ENCODE measurements around the gene CHRM5.

The CHRM5 gene

DNA sequence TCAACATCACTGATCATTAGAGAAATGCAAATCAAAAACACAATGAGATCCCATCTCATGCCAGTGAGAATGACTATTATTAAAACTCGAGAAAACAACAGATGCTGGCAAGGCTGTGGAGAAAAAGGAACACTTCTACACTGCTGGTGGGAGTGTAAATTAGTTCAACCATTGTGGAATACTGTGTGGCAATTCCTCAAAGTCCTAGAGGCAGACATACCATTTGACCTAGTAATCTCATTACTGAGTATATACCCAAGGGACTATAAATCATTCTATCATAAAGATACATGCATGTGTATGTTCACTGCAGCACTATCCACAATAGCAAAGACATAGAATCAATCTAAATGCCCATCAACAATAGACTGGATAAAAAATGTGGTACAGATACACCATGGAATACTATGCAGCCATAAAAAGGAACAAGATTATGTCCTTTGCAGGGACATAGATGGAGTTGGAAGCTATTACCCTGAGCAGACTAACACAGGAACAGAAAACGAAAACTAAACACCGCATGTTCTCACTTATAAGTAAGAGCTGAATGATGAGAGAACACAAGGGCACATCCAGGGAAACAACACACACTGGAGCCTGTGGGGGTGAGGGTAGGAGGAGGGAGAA is 85.9 kb downstream of the CHRM5 start:
- no peaks in the 10 kb centered on the region for H3K36me3 ChIP-seq (ENCODE audit: control insufficient read depth in 2 of 2, insufficient read depth in 2 of 2, low read length in 2 of 2)
- no peak overlapping the region for H3K27ac ChIP-seq (ENCODE audit: low read depth in 2 of 2, low read length in 2 of 2)
- no peaks in the 10 kb centered on the region for H3K9me3 ChIP-seq (ENCODE audit: control insufficient read depth in 2 of 2, low read length in 2 of 2)
- peaks cover 0 to 3% of the 10 kb centered on the region in 2 donors for H3K4me1 ChIP-seq (ENCODE audit: control insufficient read depth in 2 of 2, insufficient read depth in 2 of 2, low read length in 2 of 2)
- H3K27me3 ChIP-seq (ENCODE audit: control insufficient read depth in 2 of 2, insufficient read depth in 2 of 2, low read length in 2 of 2) = no peaks in the 10 kb centered on the region
- H3K4me3 ChIP-seq (ENCODE audit: low read length in 2 of 2) = no peak overlapping the region
- no peak overlapping the region for H3K9ac ChIP-seq (ENCODE audit: low read depth in 1 of 2, low read length in 2 of 2)

DNA sequence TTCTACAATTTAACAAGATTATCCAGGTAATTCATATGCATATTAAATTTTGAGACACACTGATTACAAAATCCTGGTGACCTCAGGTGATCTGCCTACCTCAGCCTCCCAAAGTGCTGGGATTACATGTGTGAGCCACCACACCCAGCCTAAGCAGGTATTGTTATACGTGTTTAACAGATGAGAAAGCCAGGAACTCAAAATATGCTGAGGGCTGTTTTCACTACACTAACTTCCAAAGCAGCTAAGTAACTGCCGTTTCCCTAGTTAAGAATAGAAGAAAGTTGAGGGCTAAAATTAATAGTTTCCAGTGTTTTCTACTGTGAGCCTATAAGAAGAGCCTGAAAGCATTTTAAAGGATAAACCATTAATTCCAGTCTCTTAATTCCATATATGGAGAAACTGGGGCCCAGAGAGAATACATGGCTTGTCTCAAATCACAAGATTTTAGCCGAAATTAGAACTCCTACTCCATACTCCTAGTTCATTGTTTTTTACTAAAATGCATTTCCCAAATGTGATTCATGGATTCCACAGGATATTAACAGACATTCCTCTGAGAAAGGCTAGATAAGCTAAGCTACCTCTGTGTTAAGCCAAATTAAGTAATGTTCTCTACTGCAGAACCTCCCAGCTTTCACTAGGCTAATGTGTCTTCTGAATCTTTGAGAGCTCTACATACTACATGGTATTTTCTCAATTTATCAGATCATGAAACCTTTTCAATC is 87.7 kb downstream of the CHRM5 start:
- H3K4me3 ChIP-seq (ENCODE audit: low read length in 2 of 2) = no peak overlapping the region
- no peaks in the 10 kb centered on the region for H3K27me3 ChIP-seq (ENCODE audit: control insufficient read depth in 2 of 2, insufficient read depth in 2 of 2, low read length in 2 of 2)
- H3K4me1 ChIP-seq (ENCODE audit: control insufficient read depth in 2 of 2, insufficient read depth in 2 of 2, low read length in 2 of 2) = peaks cover 0 to 3% of the 10 kb centered on the region in 2 donors
- H3K9me3 ChIP-seq (ENCODE audit: control insufficient read depth in 2 of 2, low read length in 2 of 2) = no peaks in the 10 kb centered on the region
- no peaks in the 10 kb centered on the region for H3K36me3 ChIP-seq (ENCODE audit: control insufficient read depth in 2 of 2, insufficient read depth in 2 of 2, low read length in 2 of 2)
- H3K9ac ChIP-seq (ENCODE audit: low read depth in 1 of 2, low read length in 2 of 2) = no peak overlapping the region
- no peak overlapping the region for H3K27ac ChIP-seq (ENCODE audit: low read depth in 2 of 2, low read length in 2 of 2)

DNA sequence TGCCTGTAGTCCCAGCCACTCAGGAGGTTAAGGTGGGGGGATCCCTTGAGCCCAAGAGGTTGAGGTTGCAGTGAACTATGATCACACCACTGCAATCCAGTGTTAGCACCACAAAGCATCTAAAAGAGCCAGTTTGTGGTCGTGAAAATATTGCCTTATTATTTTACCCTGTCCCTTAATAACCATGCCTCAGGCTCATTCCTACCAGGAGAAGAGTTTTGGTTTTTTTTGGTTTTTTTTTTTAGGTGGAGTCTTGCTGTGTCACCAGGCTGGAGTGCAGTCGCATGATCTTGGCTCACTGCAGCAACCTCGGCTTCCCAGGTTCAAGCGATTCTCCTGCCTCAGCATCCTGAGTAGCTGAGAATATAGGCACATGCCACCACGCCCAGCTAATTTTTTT is 88.6 kb downstream of the CHRM5 start:
- peaks cover 2 to 3% of the 10 kb centered on the region in 2 donors for H3K4me1 ChIP-seq (ENCODE audit: control insufficient read depth in 2 of 2, insufficient read depth in 2 of 2, low read length in 2 of 2)
- no peaks in the 10 kb centered on the region for H3K36me3 ChIP-seq (ENCODE audit: control insufficient read depth in 2 of 2, insufficient read depth in 2 of 2, low read length in 2 of 2)
- H3K9ac ChIP-seq (ENCODE audit: low read depth in 1 of 2, low read length in 2 of 2) = no peak overlapping the region
- no peak overlapping the region for H3K4me3 ChIP-seq (ENCODE audit: low read length in 2 of 2)
- no peaks in the 10 kb centered on the region for H3K9me3 ChIP-seq (ENCODE audit: control insufficient read depth in 2 of 2, low read length in 2 of 2)
- H3K27me3 ChIP-seq (ENCODE audit: control insufficient read depth in 2 of 2, insufficient read depth in 2 of 2, low read length in 2 of 2) = no peaks in the 10 kb centered on the region
- H3K27ac ChIP-seq (ENCODE audit: low read depth in 2 of 2, low read length in 2 of 2) = no peak overlapping the region

DNA sequence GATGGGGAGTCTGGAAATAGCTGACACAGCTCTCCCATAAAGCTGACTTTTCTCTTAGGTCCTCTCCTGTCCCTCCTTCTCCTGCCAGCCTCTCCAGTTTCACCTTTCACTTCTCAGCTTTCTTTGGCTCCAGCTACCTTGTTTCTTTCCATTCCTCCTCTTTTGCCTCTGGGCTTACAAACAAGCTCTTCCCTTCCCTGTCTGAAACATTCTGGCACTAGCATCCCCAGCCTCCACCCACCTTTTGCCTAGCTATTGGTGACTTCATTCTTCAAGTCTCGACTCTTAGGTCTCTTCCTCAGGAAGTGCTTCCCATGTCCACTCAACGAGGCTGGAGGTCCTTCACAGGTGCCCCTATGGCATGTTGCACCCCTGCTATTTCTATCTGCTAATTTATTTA is 91.2 kb downstream of the CHRM5 start:
- no peaks in the 10 kb centered on the region for H3K27me3 ChIP-seq (ENCODE audit: control insufficient read depth in 2 of 2, insufficient read depth in 2 of 2, low read length in 2 of 2)
- H3K27ac ChIP-seq (ENCODE audit: low read depth in 2 of 2, low read length in 2 of 2) = no peak overlapping the region
- no peak overlapping the region for H3K9ac ChIP-seq (ENCODE audit: low read depth in 1 of 2, low read length in 2 of 2)
- no peaks in the 10 kb centered on the region for H3K36me3 ChIP-seq (ENCODE audit: control insufficient read depth in 2 of 2, insufficient read depth in 2 of 2, low read length in 2 of 2)
- H3K4me1 ChIP-seq (ENCODE audit: control insufficient read depth in 2 of 2, insufficient read depth in 2 of 2, low read length in 2 of 2) = peaks cover 2 to 3% of the 10 kb centered on the region in 2 donors
- H3K9me3 ChIP-seq (ENCODE audit: control insufficient read depth in 2 of 2, low read length in 2 of 2) = no peaks in the 10 kb centered on the region
- H3K4me3 ChIP-seq (ENCODE audit: low read length in 2 of 2) = no peak overlapping the region

DNA sequence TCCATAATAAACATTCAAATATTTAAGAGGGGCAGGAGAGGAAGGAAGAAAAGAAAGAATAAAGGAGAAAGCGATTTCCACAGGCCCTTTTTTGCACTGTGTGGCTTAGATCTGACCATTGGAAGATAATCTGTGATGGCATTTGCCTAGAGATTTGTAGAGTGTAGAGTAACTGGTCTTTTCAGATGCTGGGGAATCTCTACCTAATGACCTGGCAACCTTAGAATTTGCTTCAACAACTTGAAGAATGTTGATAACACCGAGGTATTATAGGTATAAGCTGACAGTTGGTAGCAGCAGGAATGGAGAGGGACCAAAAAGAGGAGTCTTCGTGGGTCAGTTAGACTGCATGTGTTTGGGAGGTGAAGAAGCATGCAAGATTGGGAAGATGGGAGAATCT is 91.6 kb downstream of the CHRM5 start:
- H3K27ac ChIP-seq (ENCODE audit: low read depth in 2 of 2, low read length in 2 of 2) = no peak overlapping the region
- no peaks in the 10 kb centered on the region for H3K9me3 ChIP-seq (ENCODE audit: control insufficient read depth in 2 of 2, low read length in 2 of 2)
- H3K4me1 ChIP-seq (ENCODE audit: control insufficient read depth in 2 of 2, insufficient read depth in 2 of 2, low read length in 2 of 2) = peaks cover 2 to 3% of the 10 kb centered on the region in 2 donors
- no peaks in the 10 kb centered on the region for H3K36me3 ChIP-seq (ENCODE audit: control insufficient read depth in 2 of 2, insufficient read depth in 2 of 2, low read length in 2 of 2)
- H3K9ac ChIP-seq (ENCODE audit: low read depth in 1 of 2, low read length in 2 of 2) = no peak overlapping the region
- H3K27me3 ChIP-seq (ENCODE audit: control insufficient read depth in 2 of 2, insufficient read depth in 2 of 2, low read length in 2 of 2) = no peaks in the 10 kb centered on the region
- no peak overlapping the region for H3K4me3 ChIP-seq (ENCODE audit: low read length in 2 of 2)

DNA sequence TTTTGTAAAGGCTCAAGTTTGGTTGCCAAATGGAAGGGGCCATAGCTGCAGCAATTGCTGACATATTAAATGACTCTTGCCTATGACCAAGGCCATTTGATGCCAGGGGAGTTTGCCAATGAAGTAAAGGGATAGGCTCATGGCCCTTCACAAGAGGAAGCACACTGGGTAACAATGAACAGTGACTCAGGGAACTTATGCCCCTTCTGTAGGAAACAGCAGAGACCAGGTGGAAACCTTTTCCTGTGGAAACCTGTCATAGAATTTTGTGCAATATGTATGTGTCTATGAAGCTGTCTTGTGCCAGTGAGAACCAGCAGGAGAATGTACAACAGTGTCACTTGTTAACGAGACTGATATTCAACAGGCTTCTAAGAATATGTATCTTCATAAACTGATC is 96.1 kb downstream of the CHRM5 start:
- Histone ChIP-seq H3K27me3 (ENCODE audit: control insufficient read depth in 2 of 2, insufficient read depth in 2 of 2, low read length in 2 of 2) (no peaks in the 10 kb centered on the region), H3K36me3 (ENCODE audit: control insufficient read depth in 2 of 2, insufficient read depth in 2 of 2, low read length in 2 of 2) (no peaks in the 10 kb centered on the region), H3K9me3 (ENCODE audit: control insufficient read depth in 2 of 2, low read length in 2 of 2) (no peaks in the 10 kb centered on the region), H3K4me1 (ENCODE audit: control insufficient read depth in 2 of 2, insufficient read depth in 2 of 2, low read length in 2 of 2) (peaks cover 0 to 2% of the 10 kb centered on the region in 2 donors), H3K9ac (ENCODE audit: low read depth in 1 of 2, low read length in 2 of 2) (no peak overlapping the region), H3K27ac (ENCODE audit: low read depth in 2 of 2, low read length in 2 of 2) (no peak overlapping the region), H3K4me3 (ENCODE audit: low read length in 2 of 2) (no peak overlapping the region)

DNA sequence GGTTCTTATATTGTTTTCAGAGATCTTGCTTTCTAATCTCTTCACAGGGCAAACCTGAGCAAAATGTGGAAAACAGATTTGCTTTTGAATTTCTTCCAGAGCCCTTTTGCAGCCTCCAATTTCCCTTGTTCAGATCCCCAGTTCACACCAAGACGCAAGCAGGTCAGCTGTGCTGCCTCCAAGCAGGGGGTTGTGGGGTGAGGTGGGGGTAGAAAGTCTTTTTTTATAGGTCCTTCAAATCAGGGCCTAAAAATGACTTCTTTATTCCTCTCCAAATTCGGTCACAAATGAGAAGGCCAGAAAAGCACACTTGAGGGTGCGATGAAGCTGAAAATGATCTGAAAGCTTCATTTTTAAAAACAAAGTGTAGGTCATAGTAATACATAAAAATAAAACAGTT is 97.0 kb downstream of the CHRM5 start:
- Histone ChIP-seq H3K4me3 (ENCODE audit: low read length in 2 of 2) (no peak overlapping the region), H3K36me3 (ENCODE audit: control insufficient read depth in 2 of 2, insufficient read depth in 2 of 2, low read length in 2 of 2) (no peaks in the 10 kb centered on the region), H3K27me3 (ENCODE audit: control insufficient read depth in 2 of 2, insufficient read depth in 2 of 2, low read length in 2 of 2) (no peaks in the 10 kb centered on the region), H3K27ac (ENCODE audit: low read depth in 2 of 2, low read length in 2 of 2) (no peak overlapping the region), H3K9me3 (ENCODE audit: control insufficient read depth in 2 of 2, low read length in 2 of 2) (no peaks in the 10 kb centered on the region), H3K9ac (ENCODE audit: low read depth in 1 of 2, low read length in 2 of 2) (no peak overlapping the region), H3K4me1 (ENCODE audit: control insufficient read depth in 2 of 2, insufficient read depth in 2 of 2, low read length in 2 of 2) (peaks cover 0 to 2% of the 10 kb centered on the region in 2 donors)

DNA sequence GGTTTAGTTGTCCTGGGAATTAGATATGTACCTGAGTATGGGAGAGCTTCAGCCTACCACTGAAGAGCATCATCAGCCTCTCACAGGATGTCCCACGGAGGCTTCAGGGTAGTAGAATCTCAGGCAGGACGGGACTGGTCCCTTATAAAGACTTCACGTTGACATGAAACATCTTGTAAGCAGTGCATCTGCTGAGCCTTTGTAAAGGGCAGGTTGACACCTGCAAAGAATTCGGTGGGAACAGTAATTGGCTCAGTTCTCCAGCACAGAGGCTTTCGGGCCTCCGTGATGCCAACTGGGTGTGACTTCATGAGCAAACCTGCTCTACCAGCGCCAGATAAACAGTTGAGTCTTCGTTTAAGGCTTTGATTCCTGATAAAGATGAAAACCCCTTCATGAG is 97.6 kb downstream of the CHRM5 start:
- H3K36me3 ChIP-seq (ENCODE audit: control insufficient read depth in 2 of 2, insufficient read depth in 2 of 2, low read length in 2 of 2) = no peaks in the 10 kb centered on the region
- no peak overlapping the region for H3K4me3 ChIP-seq (ENCODE audit: low read length in 2 of 2)
- peaks cover 0 to 2% of the 10 kb centered on the region in 2 donors for H3K4me1 ChIP-seq (ENCODE audit: control insufficient read depth in 2 of 2, insufficient read depth in 2 of 2, low read length in 2 of 2)
- H3K9ac ChIP-seq (ENCODE audit: low read depth in 1 of 2, low read length in 2 of 2) = no peak overlapping the region
- no peaks in the 10 kb centered on the region for H3K27me3 ChIP-seq (ENCODE audit: control insufficient read depth in 2 of 2, insufficient read depth in 2 of 2, low read length in 2 of 2)
- no peak overlapping the region for H3K27ac ChIP-seq (ENCODE audit: low read depth in 2 of 2, low read length in 2 of 2)
- H3K9me3 ChIP-seq (ENCODE audit: control insufficient read depth in 2 of 2, low read length in 2 of 2) = no peaks in the 10 kb centered on the region

DNA sequence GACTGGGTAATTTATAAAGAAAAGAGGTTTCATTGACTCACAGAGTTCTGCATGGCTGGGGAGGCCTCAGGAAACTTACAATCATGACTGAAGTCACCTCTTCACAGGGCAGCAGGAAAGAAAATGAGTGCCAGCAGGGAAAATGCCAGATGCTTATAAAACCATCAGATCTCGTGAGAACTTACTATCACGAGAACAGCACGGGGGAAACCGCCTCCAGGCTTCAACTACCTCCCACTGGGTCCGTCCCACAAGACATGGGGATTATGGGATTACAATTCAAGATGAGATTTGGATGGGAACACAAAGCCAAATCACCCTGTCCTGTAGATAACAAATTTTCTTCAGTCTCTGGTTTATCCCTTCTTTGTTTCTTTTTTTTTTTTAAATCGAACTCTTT is 101.7 kb downstream of the CHRM5 start:
- Histone ChIP-seq H3K36me3 (ENCODE audit: control insufficient read depth in 2 of 2, insufficient read depth in 2 of 2, low read length in 2 of 2) (no peaks in the 10 kb centered on the region), H3K9me3 (ENCODE audit: control insufficient read depth in 2 of 2, low read length in 2 of 2) (no peaks in the 10 kb centered on the region), H3K27ac (ENCODE audit: low read depth in 2 of 2, low read length in 2 of 2) (no peak overlapping the region), H3K4me1 (ENCODE audit: control insufficient read depth in 2 of 2, insufficient read depth in 2 of 2, low read length in 2 of 2) (no peaks in the 10 kb centered on the region), H3K4me3 (ENCODE audit: low read length in 2 of 2) (no peak overlapping the region), H3K27me3 (ENCODE audit: control insufficient read depth in 2 of 2, insufficient read depth in 2 of 2, low read length in 2 of 2) (no peaks in the 10 kb centered on the region), H3K9ac (ENCODE audit: low read depth in 1 of 2, low read length in 2 of 2) (no peak overlapping the region)

DNA sequence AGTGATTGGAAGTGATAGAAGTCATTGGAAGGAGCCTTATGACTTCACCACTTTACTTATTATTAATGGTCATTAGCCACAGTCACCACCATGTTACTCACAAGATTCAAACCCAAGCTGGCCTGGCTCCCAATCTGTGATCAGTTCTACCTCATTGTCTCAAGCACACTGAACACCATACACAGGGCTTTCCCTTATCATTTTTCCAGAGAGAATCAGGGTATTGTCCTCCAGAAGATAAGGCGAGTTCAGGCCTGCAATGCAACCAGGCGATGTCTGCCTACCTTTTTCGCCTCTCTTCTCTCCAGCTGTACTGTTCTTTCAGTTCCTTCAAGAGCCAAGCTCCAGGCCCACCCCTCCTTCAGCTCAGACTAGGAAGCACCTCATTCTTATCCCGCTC is 108.5 kb downstream of the CHRM5 start:
- Histone ChIP-seq H3K4me3 (ENCODE audit: low read length in 2 of 2) (no peak overlapping the region), H3K4me1 (ENCODE audit: control insufficient read depth in 2 of 2, insufficient read depth in 2 of 2, low read length in 2 of 2) (peaks cover 0 to 4% of the 10 kb centered on the region in 2 donors), H3K36me3 (ENCODE audit: control insufficient read depth in 2 of 2, insufficient read depth in 2 of 2, low read length in 2 of 2) (no peaks in the 10 kb centered on the region), H3K27me3 (ENCODE audit: control insufficient read depth in 2 of 2, insufficient read depth in 2 of 2, low read length in 2 of 2) (no peaks in the 10 kb centered on the region), H3K27ac (ENCODE audit: low read depth in 2 of 2, low read length in 2 of 2) (no peak overlapping the region), H3K9me3 (ENCODE audit: control insufficient read depth in 2 of 2, low read length in 2 of 2) (no peaks in the 10 kb centered on the region), H3K9ac (ENCODE audit: low read depth in 1 of 2, low read length in 2 of 2) (no peak overlapping the region)

Measured in mucosa of rectum (tissue), 2 donors.